ENCODE measurements around the gene FERMT1. TPM values are rescaled to one million over a fixed set of nuclear protein-coding genes. Genes with fewer than 3 reads are reported as not detected.

FERMT1 gene
- total and polyA plus RNA-seq, 2 experiments from 2014 or later, result 16.2 to 18.3 TPM

DNA sequence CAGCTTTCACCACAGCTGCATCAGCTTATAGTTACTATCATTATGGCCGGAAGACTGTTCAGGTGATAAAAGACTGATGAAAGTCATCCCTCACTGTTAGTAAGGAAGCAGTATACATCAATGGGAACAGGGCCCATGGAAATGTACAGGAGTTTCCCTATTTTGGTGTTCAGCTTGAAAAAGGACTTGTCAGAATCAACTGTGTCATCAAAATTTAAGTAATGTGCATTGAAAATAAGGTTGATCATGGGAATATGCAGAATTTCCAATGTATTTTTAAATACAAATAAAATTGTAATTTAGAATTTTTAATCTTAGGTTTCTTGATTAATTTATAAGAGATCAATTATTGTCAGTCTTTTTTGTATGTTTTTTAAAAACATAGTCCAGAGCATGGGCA lies 85.7 kb downstream of the FERMT1 start (continued):
- TF ChIP-seq ETS1 (IDR thresholded peaks at IDR 0.05), result no peak
- no peak for TF ChIP-seq POLR2AphosphoS5 (IDR thresholded peaks at IDR 0.05; ENCODE audit: low read depth)
- no peak for TF ChIP-seq ZNF114 (CRISPR knock-in tag; IDR thresholded peaks at IDR 0.05)
- TF ChIP-seq EZH2 (IDR thresholded peaks at IDR 0.05; ENCODE audit: low read depth, unreplicated experiment), result no peak

GRCh38 chr20:6036213-6036612 lies 86.6 kb downstream of the FERMT1 start:
- no peaks in the 10 kb centered on the region for H3F3A ChIP-seq (replicated peaks; ENCODE audit: low read depth)
- peaks cover 3% of the 10 kb centered on the region; the same call in 1 of the 3 replicates for H3K4me1 Mint-ChIP-seq
- no peaks in the 10 kb centered on the region for H3K27me3 ChIP-seq (ENCODE audit: insufficient read depth)
- H3K4me3 ChIP-seq, result no peak overlapping the region
- no peak for ATAC-seq
- peaks cover 37% of the 10 kb centered on the region for H3K36me3 Mint-ChIP-seq (ENCODE audit: low read depth)
- H4K20me1 ChIP-seq (replicated peaks; ENCODE audit: insufficient read depth), result peaks cover 22% of the 10 kb centered on the region
- no peaks in the 10 kb centered on the region; the same call in 1 of the 2 replicates for H3K79me2 ChIP-seq (replicated peaks; ENCODE audit: insufficient read depth)
- no peak for DNase-seq (ENCODE audit: low spot score)
- peaks cover 7% of the 10 kb centered on the region for H3K4me1 ChIP-seq (ENCODE audit: insufficient read depth)
- no peak overlapping the region for H2AFZ ChIP-seq
- no peaks in the 10 kb centered on the region for H3K9me2 ChIP-seq (ENCODE audit: insufficient read depth)
- peaks cover 19% of the 10 kb centered on the region for H3K36me3 ChIP-seq (ENCODE audit: insufficient read depth)
- peaks cover 5% of the 10 kb centered on the region for H3K27me3 Mint-ChIP-seq (ENCODE audit: insufficient read depth, low read depth, poor library complexity)
- no peak overlapping the region for H3K27ac ChIP-seq (ENCODE audit: low read depth)
- TF ChIP-seq POLR2AphosphoS5 (IDR thresholded peaks at IDR 0.05; ENCODE audit: low read depth), result no peak
- TF ChIP-seq JUNB (IDR thresholded peaks at IDR 0.05; ENCODE audit: unreplicated experiment), result no peak
- TF ChIP-seq CREB1 (CRISPR knock-in tag; IDR thresholded peaks at IDR 0.05; ENCODE audit: low read depth), result no peak
- no peak for TF ChIP-seq REST (IDR thresholded peaks at IDR 0.05; ENCODE audit: unreplicated experiment)
- TF ChIP-seq ZNF114 (CRISPR knock-in tag; IDR thresholded peaks at IDR 0.05), result no peak
- no peak for TF ChIP-seq ZNF462 (CRISPR knock-in tag; IDR thresholded peaks at IDR 0.05)
- no peak for TF ChIP-seq EZH2 (IDR thresholded peaks at IDR 0.05; ENCODE audit: low read depth, unreplicated experiment)
- no peak for TF ChIP-seq ZNF331 (CRISPR knock-in tag; IDR thresholded peaks at IDR 0.05; ENCODE audit: low read depth)
- TF ChIP-seq, protein P1, sequence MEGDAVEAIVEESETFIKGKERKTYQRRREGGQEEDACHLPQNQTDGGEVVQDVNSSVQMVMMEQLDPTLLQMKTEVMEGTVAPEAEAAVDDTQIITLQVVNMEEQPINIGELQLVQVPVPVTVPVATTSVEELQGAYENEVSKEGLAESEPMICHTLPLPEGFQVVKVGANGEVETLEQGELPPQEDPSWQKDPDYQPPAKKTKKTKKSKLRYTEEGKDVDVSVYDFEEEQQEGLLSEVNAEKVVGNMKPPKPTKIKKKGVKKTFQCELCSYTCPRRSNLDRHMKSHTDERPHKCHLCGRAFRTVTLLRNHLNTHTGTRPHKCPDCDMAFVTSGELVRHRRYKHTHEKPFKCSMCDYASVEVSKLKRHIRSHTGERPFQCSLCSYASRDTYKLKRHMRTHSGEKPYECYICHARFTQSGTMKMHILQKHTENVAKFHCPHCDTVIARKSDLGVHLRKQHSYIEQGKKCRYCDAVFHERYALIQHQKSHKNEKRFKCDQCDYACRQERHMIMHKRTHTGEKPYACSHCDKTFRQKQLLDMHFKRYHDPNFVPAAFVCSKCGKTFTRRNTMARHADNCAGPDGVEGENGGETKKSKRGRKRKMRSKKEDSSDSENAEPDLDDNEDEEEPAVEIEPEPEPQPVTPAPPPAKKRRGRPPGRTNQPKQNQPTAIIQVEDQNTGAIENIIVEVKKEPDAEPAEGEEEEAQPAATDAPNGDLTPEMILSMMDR (conservative IDR thresholded peaks at IDR 0.05; ENCODE audit: low read depth in 2 of 2), result no peak
- TF ChIP-seq EZH2phosphoT487 (IDR thresholded peaks at IDR 0.05; ENCODE audit: unreplicated experiment), result no peak
- H3K9me3 Mint-ChIP-seq, result no peaks in the 10 kb centered on the region
- H3K4me3 Mint-ChIP-seq, result no peak overlapping the region
- no peak overlapping the region for H3K27ac Mint-ChIP-seq
- no peak overlapping the region for H3K4me2 ChIP-seq

All from GM23338 (cell line).